GM04504 (cell line): Measurements from ENCODE around the gene SUPT20HL2.
"Not testable (repeated sequence)": the region's sequence is repeated elsewhere in the genome, so short reads cannot be mapped to it uniquely, and the experiment has no call there.

Experiments used
- DNase-seq: peaks from one replicate; pipeline ENCODE4 v3.0.0-alpha.2; 2012; ENCODE audit warnings: low read depth

SUPT20HL2 gene

GRCh38 chrX:24314019-24314635 is at the start of gene SUPT20HL2:
Gene SUPT20HL2, minus strand, starts transcription at chrX:24314069. Its CDS starts 754 bp downstream, at chrX:24313315.
- no peak for DNase-seq

- DNase-seq, result not testable (repeated sequence)
These were observed 48.3 kb upstream of the SUPT20HL2 start for GRCh38 chrX:24362089-24362745.

- no peak for DNase-seq
These were observed 46.4 kb upstream of the SUPT20HL2 start, which contains the start of gene SUPT20HL1 for GRCh38 chrX:24360272-24360671. Gene SUPT20HL1, plus strand, starts transcription at chrX:24360639. Its CDS starts 2,122 bp downstream, at chrX:24362761.

- no peak for DNase-seq
These were observed 43.2 kb upstream of the SUPT20HL2 start for GRCh38 chrX:24357106-24357505.

GRCh38 chrX:24355095-24355494 is 41.2 kb upstream of the SUPT20HL2 start:
- DNase-seq, result no peak

GRCh38 chrX:24350217-24350616 is 36.3 kb upstream of the SUPT20HL2 start:
- DNase-seq, result no peak

GRCh38 chrX:24347881-24348280 is 34.0 kb upstream of the SUPT20HL2 start:
- no peak for DNase-seq

- DNase-seq, result no peak
These were observed 29.9 kb upstream of the SUPT20HL2 start for GRCh38 chrX:24343719-24344118.

- peak; percentile 51 for DNase-seq
These were observed 27.9 kb upstream of the SUPT20HL2 start for GRCh38 chrX:24341795-24342194.

GRCh38 chrX:24340501-24340900 is 26.6 kb upstream of the SUPT20HL2 start:
- no peak for DNase-seq

GRCh38 chrX:24339911-24340310 is 26.0 kb upstream of the SUPT20HL2 start:
- DNase-seq, result no peak

GRCh38 chrX:24335871-24336270 is 22.0 kb upstream of the SUPT20HL2 start:
- DNase-seq, result no peak

GRCh38 chrX:24334461-24334860 is 20.6 kb upstream of the SUPT20HL2 start:
- DNase-seq, result no peak

- no peak for DNase-seq
These were observed 19.5 kb upstream of the SUPT20HL2 start for GRCh38 chrX:24333371-24333770.

GRCh38 chrX:24332878-24333277 is 19.0 kb upstream of the SUPT20HL2 start:
- DNase-seq, result no peak

GRCh38 chrX:24325231-24325630 is 11.4 kb upstream of the SUPT20HL2 start:
- DNase-seq, result no peak

GRCh38 chrX:24321741-24322395 is 8.0 kb upstream of the SUPT20HL2 start:
- DNase-seq, result no peak

- DNase-seq, result no peak
These were observed 3.7 kb upstream of the SUPT20HL2 start for GRCh38 chrX:24317567-24317966.

- no peak for DNase-seq
These were observed 2.2 kb upstream of the SUPT20HL2 start for GRCh38 chrX:24316111-24316510.

GRCh38 chrX:24312249-24312607 is 1.6 kb downstream of the SUPT20HL2 start:
- not testable (repeated sequence) for DNase-seq

GRCh38 chrX:24311507-24312248 is 2.2 kb downstream of the SUPT20HL2 start:
- not testable (repeated sequence) for DNase-seq

- DNase-seq, result not testable (repeated sequence)
These were observed 3.0 kb downstream of the SUPT20HL2 start for GRCh38 chrX:24310916-24311315.
